LHCN-M2 (cell line): Measurements from ENCODE around the gene CASZ1. TPM values are rescaled to one million over a fixed set of nuclear protein-coding genes. Genes with fewer than 3 reads are reported as not detected.

ENCODE experiments used
- DNase-seq: peaks from one replicate; pipeline ENCODE4 v3.0.0-alpha.2; 2012; ENCODE audit warnings: low read depth
- total RNA-seq: library from RNA; depleted of rRNA; stranded (reverse); fragments of >200 nt; gene quantifications from 2 replicates; pipeline ENCODE4 v1.2.3, GENCODE V29; 2014

The CASZ1 gene
- total RNA-seq, 1 experiment from 2014 or later = 0.11 TPM

- no peak for DNase-seq
Observed at GRCh38 chr1:10709165-10709564, 87.3 kb downstream of the CASZ1 start.

DNA sequence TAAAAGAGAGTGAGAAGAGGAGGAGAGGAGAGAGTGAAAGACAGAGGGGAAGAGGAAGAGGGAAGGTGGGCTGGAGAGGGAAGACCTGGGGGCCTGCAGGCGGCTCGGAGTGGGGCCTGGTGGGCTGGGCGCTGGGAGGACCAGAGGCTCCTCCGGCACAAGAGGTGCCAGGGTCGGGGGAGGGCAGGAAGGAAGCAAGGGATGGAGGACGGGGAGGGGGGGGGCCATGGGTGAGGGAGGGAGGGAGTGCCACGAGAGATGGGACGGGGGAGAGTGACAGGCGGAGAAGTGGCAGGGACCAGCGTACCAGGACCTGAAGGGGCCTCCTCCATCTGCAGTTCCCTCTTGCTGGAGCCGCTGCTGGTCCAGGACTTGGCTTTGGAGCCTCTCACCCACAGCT lies 87.7 kb downstream of the CASZ1 start:
- DNase-seq = no peak

- no peak for DNase-seq
Observed at GRCh38 chr1:10707208-10707607, 89.2 kb downstream of the CASZ1 start.

DNA sequence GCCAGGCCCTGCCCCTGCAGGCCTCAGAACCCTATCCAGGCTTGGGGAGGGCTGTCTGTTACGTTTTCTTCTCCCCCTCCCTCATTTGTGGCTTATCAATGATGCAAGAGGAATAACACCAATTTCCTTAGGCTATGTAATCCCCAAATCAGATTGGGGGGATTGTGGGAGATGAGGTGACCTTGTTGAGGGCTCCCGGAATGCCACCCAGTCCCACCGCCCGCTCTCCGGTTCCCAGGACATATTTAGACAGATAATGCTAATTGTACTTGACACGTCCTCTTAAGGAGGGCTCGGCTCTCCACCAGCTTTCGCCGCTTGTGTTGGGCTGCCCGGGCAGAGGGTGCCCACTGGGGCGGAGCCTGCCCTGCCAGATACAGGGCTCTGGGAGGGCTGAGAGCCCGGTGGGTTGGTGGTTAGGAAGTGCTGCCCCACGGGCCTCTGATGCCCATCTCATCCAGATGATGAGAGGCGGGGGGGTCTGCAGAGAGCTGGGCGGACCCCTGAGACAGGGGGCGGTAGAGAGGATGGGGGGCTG lies 90.0 kb downstream of the CASZ1 start:
- DNase-seq = no peak

- DNase-seq = no peak
Observed at GRCh38 chr1:10705953-10706352, 90.5 kb downstream of the CASZ1 start.

- DNase-seq = no peak
Observed at GRCh38 chr1:10704368-10704882, 92.0 kb downstream of the CASZ1 start.

DNA sequence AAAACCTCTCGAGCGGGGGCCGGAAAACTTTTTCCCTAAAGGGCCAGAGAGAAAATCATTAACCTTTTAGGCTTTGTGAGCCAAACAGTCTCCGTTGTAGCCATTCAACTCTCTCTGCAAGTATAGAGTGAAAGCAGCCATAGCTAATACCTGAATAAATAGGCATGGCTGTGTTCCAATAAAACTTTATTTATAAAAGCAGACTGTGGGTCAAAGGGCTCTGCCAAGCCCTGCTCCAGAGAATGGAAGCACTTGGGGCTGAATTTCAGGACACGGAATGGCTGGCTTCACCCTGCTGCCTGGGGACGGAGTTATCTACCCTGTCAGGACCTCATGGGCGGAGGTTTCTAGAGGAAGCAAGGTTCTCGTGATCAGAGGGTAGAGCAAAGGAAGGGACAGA lies 92.7 kb downstream of the CASZ1 start:
- DNase-seq = no peak

- no peak for DNase-seq
Observed at GRCh38 chr1:10701145-10701544, 95.3 kb downstream of the CASZ1 start.

- DNase-seq = no peak
Observed at GRCh38 chr1:10699470-10699835, 97.0 kb downstream of the CASZ1 start.

DNA sequence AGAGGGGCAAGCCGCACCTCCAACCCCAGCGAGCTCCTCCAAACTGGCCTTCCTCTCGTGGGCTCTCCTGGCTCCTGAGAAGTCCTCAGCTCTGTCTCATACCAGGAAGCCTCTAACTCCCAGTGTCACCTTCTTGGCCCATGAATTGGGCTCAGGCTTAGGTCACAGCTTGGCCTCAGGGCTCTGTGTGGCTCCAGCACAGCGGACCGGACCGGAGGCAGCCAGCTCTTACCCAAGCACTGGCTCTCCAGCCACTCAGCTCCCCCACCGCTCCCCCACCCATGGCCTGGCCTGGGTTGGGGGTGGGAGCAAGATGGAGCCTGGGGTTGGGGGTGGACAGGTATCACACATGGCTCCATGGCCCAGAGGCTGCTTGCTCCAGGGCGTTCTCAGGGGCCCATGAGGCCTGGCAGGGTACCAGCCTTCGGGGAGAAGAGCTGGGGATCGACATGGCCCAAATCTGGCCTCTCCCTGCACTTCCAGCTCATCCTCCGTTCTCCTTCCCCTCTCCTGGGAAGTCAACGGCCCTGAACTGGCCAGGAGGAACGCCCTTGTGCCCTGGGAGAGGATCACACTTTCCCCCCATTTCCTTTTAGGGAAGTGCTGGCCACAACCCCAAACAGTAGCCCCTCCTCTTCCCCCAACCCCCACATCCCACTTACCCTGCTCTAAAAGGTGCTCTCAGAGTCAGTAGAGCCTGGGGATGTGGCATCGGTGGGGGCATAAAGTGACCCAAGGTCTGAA lies 97.5 kb downstream of the CASZ1 start:
- DNase-seq = no peak

GRCh38 chr1:10697621-10698160 lies 98.8 kb downstream of the CASZ1 start:
- DNase-seq = no peak

DNA sequence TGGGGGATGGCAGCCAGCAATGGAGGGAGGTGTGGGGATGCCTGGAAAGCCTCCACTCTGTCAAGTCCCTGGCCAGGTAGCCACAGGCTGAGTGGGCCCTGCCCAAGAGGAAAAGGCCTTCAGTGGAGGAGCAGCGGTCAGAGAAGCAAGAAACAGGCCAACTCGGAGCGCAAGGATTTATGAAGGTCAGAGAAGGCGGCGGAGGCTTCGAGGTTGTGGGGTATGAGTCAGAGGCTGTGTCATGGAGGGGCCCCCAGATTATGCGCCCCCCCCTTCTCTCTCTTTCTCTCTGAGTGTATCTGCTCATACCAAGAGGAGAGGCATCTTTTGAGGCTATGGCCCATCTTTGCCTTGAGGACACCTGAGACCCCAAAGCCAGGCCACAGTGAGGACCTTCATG lies 99.5 kb downstream of the CASZ1 start:
- no peak for DNase-seq

- DNase-seq = peak; percentile 43
Observed at GRCh38 chr1:10694633-10695627, 101.5 kb downstream of the CASZ1 start.

- no peak for DNase-seq
Observed at GRCh38 chr1:10694274-10694632, 102.2 kb downstream of the CASZ1 start.

DNA sequence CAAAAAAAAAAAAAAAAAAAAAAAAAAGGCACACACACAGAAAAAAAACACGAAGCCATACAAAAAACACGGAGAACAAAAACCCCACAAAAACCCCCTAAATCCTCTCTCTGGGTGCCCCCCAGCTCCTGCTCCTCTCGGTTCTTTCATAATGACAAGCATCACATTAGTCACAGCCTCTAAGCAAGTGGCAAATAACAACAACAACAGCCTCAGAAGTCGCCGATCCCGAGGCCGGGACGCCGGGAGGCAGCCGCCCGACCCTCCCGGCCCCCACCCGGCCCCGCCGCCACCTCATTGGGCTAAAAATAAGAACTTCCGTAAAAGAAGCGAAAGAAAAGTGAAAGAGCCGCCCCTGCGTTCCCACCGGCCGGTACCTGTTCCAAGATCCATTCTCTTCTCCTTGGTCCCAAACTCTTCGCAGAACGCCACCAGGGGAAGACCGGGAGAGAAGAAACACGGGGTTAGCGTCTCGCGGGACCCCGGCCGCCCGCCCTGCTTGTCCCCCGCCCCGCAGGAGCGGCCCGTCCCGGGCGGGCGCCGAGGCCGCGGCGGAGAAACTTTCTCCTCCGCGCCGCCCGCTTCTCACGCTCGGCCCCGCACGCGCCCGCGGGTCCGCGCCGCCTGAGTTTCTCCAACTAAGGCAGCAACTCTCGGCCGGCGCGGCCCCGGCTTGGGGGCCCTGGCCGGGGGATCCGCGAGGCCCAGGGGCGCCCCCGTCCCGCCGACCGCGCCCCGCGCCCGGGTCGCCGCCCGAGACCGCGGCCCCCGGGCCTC lies 102.8 kb downstream of the CASZ1 start:
- DNase-seq = peak; percentile 3

GRCh38 chr1:10693152-10693496 lies 103.3 kb downstream of the CASZ1 start:
- DNase-seq = no peak

DNA sequence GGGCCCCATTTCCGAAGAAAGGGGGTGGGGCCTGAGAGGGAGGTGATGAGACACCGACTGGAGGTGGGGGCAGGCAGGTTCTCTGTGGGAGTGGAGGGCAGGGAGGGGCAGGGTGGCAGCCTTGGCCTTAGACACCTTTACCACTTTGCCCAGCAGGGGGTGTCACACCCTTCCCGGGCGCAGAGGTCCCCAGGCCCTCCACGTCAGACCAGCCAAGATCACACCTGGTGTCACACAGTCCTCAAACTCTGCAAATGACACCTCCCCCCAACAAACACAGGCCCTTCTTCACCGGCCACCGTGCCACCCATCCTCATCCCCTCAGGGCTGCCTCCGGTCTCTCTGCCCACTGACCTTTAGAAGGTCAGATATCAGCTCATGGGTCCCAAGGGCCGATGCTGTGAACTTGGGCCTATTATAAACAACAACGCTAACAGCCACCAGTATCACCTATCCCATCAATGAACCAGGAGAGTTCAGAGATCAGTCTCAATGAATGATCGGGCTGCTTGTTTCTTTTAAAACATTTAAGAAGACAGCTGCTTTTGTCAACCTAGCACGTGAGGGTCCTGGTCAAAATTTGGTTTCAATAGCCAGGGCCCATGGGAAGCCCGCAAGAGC lies 103.9 kb downstream of the CASZ1 start:
- DNase-seq = no peak

DNA sequence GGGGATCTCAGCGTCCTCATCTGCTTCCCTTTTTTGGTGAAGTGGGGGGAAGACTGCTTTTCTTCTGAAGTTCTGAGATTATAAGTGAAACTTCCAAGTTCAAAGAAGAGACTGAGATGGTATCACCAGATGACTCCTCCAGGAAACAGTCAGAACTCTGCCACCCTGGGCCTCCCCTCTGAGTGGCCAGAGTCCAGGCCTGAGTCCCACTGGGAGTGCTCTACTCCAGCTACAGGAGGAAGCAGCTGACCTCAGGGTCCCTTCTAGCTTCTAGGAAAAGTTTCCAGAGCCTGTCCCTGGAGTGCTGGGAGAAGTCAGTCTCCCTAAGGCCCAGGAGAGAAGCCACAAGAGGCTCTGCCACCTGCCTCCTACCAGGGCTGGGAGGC lies 104.7 kb downstream of the CASZ1 start:
- DNase-seq = no peak

- DNase-seq = no peak
Observed at GRCh38 chr1:10691075-10691739, 105.2 kb downstream of the CASZ1 start.

DNA sequence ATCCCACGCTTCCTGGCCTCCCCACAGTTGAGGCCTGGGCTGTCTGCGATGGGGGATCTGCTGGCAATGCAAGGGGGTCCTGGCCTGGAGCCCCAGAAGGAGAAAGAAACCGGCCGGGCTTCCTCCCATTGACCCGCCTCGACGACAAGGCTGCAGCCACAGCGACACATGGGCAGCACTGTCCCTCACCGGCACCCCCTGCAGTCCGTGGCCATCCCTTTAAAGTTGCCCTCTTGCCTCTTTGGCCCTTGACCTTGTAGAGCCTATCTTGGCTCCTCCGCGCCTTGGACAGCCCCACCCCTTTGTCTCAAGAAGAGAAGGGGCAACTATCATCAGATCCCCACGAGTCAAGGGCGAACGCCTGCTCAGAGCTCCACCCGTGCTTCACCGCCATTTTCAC lies 106.0 kb downstream of the CASZ1 start:
- DNase-seq = no peak
